CD4-positive, alpha-beta memory T cell (primary cell): Measurements from ENCODE around the gene RCOR2. TPM values are rescaled to one million over a fixed set of nuclear protein-coding genes. Genes with fewer than 3 reads are reported as not detected.

Source experiments
- CTCF ChIA-PET: fragments of 350-600 bp; sonication (Branson Sonifier 250); formaldehyde crosslinking; loops from one replicate; lab custom pipeline; 2021; ENCODE audit warnings: inconsistent platforms; ENCODE audit not compliant: partially characterized antibody; lab: Charles Lee
- POLR2A ChIA-PET: fragments of 350-600 bp; sonication (Branson Sonifier 250); formaldehyde crosslinking; loops from one replicate; lab custom pipeline; 2021; ENCODE audit not compliant: partially characterized antibody; lab: Charles Lee
- DNase-seq, 5 donors: peaks; one replicate each; pipeline versions ENCODE4 v3.0.0 to v3.0.0-alpha.2; 2020 to 2022; ENCODE audit warnings: mixed read lengths in 1 of 5
- H3K27ac ChIP-seq: one replicate; pipeline ENCODE4 v1.7.0; 2013; ENCODE audit warnings: low read depth, low read length
- H3K27me3 ChIP-seq: 2 replicates; pipeline ENCODE4 v1.7.0; 2013; ENCODE audit warnings: mild to moderate bottlenecking, low read length, moderate library complexity; ENCODE audit not compliant: insufficient read depth
- H3K36me3 ChIP-seq: 2 replicates; pipeline ENCODE4 v1.7.0; 2013; ENCODE audit warnings: mild to moderate bottlenecking, low read length, moderate library complexity; ENCODE audit not compliant: insufficient read depth
- H3K4me1 ChIP-seq: 2 replicates; pipeline ENCODE4 v1.7.0; 2013; ENCODE audit warnings: mild to moderate bottlenecking, low read length, moderate library complexity; ENCODE audit not compliant: insufficient read depth
- H3K4me3 ChIP-seq, 2 donors: one replicate each; pipeline ENCODE4 v1.7.0; 2013; ENCODE audit warnings: low read length in 2 of 2, mild to moderate bottlenecking in 1 of 2
- H3K9me3 ChIP-seq, 2 donors: one replicate each; pipeline ENCODE4 v1.7.0; 2013; ENCODE audit warnings: low read length in 2 of 2, control low read depth in 1 of 2; ENCODE audit not compliant: control insufficient read depth in 1 of 2
- H3K27ac Mint-ChIP-seq, 7 donors: one replicate each; pipeline ENCODE4 v1.8.0; 2020 to 2021; ENCODE audit warnings: mixed read lengths in 7 of 7, mild to moderate bottlenecking in 6 of 7, inconsistent platforms in 3 of 7, moderate library complexity in 3 of 7
- H3K27me3 Mint-ChIP-seq, 2 donors: one replicate each; pipeline ENCODE4 v1.8.0; 2020 to 2021; ENCODE audit warnings: mixed read lengths in 2 of 2
- H3K36me3 Mint-ChIP-seq, 2 donors: one replicate each; pipeline ENCODE4 v1.8.0; 2020 to 2021; ENCODE audit warnings: mixed read lengths in 2 of 2, inconsistent platforms in 1 of 2, mild to moderate bottlenecking in 1 of 2
- H3K4me1 Mint-ChIP-seq, 4 donors: one replicate each; pipeline ENCODE4 v1.8.0; 2020 to 2021; ENCODE audit warnings: mixed read lengths in 4 of 4, mild to moderate bottlenecking in 1 of 4
- H3K4me3 Mint-ChIP-seq, 8 donors: one replicate each; pipeline ENCODE4 v1.8.0; 2020 to 2021; ENCODE audit warnings: mixed read lengths in 8 of 8, mild to moderate bottlenecking in 7 of 8, moderate library complexity in 6 of 8, inconsistent platforms in 3 of 8
- H3K9me3 Mint-ChIP-seq, 8 donors: one replicate each; pipeline ENCODE4 v1.8.0; 2020 to 2021; ENCODE audit warnings: mixed read lengths in 8 of 8, mild to moderate bottlenecking in 5 of 8, inconsistent platforms in 3 of 8, moderate library complexity in 1 of 8
- intact Hi-C: fragments of 100-400 bp; cut with micrococcal nuclease; formaldehyde crosslinking; loops from one replicate; pipeline ENCODE4 v1.15.1; 2023
- polyA plus RNA-seq, 2 donors: library from polyadenylated mRNA; unstranded; fragments of 300-500 nt; fragmentation: Illumina TruSeq; gene quantifications; one replicate each; pipeline ENCODE4 v1.2.3, GENCODE V29; 2021
- total RNA-seq, 2 experiments: library from RNA; stranded (reverse); gene quantifications; one replicate each; pipeline ENCODE4 v1.2.3, GENCODE V29; 2021

RCOR2 gene
- total and polyA plus RNA-seq, 4 experiments from 2014 or later = not detected

DNA sequence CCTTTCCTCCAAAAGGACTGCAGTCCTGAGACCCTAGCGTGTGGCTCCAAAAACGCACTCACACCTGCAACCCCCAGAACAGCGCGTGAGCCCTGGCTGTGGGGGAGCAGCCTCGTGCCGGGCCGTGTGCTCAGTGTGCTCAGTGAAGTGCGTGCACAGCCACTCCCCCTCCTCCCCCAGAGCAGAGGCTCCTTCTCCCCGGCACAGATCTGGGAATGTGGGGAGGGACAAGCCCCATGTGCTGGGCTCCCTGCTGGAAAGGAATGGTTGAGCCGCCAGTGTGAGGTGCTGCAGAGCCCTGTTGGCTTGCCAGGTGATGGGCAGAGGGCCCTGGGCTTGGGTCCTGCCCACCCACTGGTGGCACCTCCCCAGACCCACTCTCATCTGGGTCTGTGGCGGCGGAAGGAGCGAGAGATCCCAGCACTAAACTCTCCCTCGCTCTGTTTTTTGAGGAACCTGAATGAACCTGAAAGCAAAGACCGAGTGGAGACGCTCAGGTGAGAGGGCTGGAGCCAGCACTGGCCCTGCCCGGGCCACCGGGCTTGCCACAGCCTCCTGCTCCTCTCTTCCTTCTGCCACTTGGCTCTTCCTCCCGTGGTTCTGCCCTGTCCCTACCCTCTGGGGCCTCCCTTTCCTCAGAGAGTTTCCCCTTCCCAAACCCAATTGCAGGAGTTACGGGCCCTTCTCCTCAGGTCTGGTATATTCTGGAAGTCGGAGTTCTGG, 9.0 kb downstream of the RCOR2 start:
- POLR2A ChIA-PET = interaction anchor here (1.6 to 2.2 kb wide), 2 partner anchors 16 to 70 kb away, joined by 4 to 25 read pairs; partner anchors contain the start of gene MARK2
- peaks cover 47% of the 10 kb centered on the region for H3K36me3 ChIP-seq
- H3K36me3 Mint-ChIP-seq = peaks cover 28 to 49% of the 10 kb centered on the region in 2 donors

DNA sequence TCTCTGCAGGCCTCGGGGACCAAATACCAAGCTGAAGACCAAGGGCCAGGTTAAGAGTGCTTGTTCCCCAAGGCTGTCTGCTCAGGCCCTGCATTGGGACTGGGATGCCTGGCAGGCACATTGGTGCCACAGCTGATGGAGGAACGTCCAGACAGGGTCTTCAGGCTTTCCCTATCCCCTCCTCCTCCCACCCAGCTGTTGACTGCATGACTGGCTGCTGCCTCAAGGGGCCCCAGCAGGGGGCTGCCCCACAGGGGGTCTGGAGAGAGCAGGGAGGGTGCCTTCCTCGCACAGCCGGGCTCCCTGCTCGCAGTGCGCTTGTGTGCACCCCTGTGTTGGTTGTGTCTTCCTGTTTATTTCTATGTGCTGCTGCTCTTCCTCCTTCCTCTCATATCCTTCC, 9.9 kb downstream of the RCOR2 start:
- H3K36me3 Mint-ChIP-seq = peaks cover 29 to 55% of the 10 kb centered on the region in 2 donors
- intact Hi-C loops = loop anchor here (5.0 kb wide), 1 partner anchor 40 kb away; no protein-coding TSS in a partner anchor

More for the DNA sequence above, 9.0 kb downstream of the RCOR2 start:
- Mint-ChIP-seq H3K27ac (no peak overlapping the region), H3K27me3 (no peaks in the 10 kb centered on the region), H3K4me3 (no peak overlapping the region), H3K9me3 (no peaks in the 10 kb centered on the region), H3K4me1 (peaks cover 0 to 4% (median 3%) of the 10 kb centered on the region in 4 donors)
- CTCF ChIA-PET = interaction anchor here (1.9 to 3.1 kb wide), 3 partner anchors 38 to 70 kb away, joined by 8 to 64 read pairs (median 14); partner anchors contain the start of gene MARK2
- no peaks in the 10 kb centered on the region for H3K9me3 ChIP-seq
- H3K4me3 ChIP-seq = no peak overlapping the region
- H3K4me1 ChIP-seq = no peaks in the 10 kb centered on the region
- H3K27ac ChIP-seq = no peak overlapping the region
- intact Hi-C loops = loop anchor here (5.0 kb wide), 1 partner anchor 39 kb away; no protein-coding TSS in a partner anchor
- DNase-seq = no peak
- H3K27me3 ChIP-seq = no peaks in the 10 kb centered on the region

DNA sequence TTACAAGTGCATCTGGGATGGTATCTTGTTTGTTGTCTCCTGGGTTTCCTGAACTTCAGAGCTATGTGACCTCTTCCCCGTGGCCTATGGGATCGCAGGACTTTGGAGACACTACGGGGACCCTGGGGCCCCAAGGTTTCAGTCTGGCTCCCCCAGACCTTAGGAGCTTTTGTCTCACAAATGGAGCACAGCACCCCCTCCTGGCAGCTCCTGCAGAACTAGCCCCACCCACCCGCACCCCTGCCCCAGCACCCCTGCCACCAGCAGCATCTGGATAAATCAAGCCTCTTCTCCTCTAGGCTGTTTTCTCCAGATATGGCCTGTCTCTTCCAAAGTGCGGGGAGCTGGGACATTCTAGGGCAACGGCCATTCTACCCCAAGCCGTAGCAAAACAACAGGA, 10.4 kb downstream of the RCOR2 start:
- peak overlapping the region in 4 of 7 donors; percentile 7 to 67 (median 38) for H3K27ac Mint-ChIP-seq
- POLR2A ChIA-PET = interaction anchor here (0.7 to 2.2 kb wide), 6 partner anchors 11 to 68 kb away, joined by 3 to 25 read pairs (median 4); partner anchors contain the start of genes MARK2 and RCOR2
- no peaks in the 10 kb centered on the region for H3K9me3 ChIP-seq

More for the DNA sequence above, 9.9 kb downstream of the RCOR2 start:
- H3K36me3 ChIP-seq = peaks cover 56% of the 10 kb centered on the region
- POLR2A ChIA-PET = interaction anchor here (0.7 to 2.2 kb wide), 6 partner anchors 10 to 69 kb away, joined by 3 to 25 read pairs (median 4); partner anchors contain the start of genes MARK2 and RCOR2
- no peaks in the 10 kb centered on the region for H3K9me3 ChIP-seq
- H3K4me1 Mint-ChIP-seq = peaks cover 0 to 4% (median 2%) of the 10 kb centered on the region in 4 donors
- H3K27ac ChIP-seq = no peak overlapping the region
- CTCF ChIA-PET = interaction anchor here (1.0 to 3.1 kb wide), 9 partner anchors 10 to 73 kb away, joined by 3 to 64 read pairs (median 7); partner anchors contain the start of gene MARK2
- no peaks in the 10 kb centered on the region for H3K4me1 ChIP-seq
- H3K4me3 ChIP-seq = no peak overlapping the region
- H3K27me3 ChIP-seq = no peaks in the 10 kb centered on the region
- DNase-seq = no peak
- H3K4me3 Mint-ChIP-seq = no peak overlapping the region
- H3K27ac Mint-ChIP-seq = peak overlapping the region in 1 of 7 donors; percentile 83
- no peaks in the 10 kb centered on the region for H3K27me3 Mint-ChIP-seq
- H3K9me3 Mint-ChIP-seq = no peaks in the 10 kb centered on the region

DNA sequence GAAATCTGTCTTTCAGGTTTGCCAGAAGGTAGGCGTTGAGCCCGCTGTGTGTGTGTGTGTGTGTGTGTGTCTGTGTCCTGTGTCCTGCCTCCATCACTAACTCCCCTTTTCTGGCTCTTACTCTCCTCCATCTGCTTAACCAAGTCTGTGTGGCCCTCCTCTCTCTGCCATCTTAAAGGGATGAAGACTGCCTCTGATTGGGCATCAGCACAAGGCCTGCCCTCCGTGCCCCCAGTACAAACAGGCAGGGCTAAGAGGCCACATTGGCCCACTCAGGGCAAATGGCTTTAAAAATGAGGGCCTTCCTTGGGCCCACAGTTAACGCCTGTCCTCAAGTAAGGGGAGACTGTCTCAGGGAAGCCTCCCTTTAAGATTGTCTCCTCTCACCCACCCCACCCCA, 10.9 kb downstream of the RCOR2 start:
- Histone ChIP-seq H3K27me3 (no peaks in the 10 kb centered on the region), H3K9me3 (no peaks in the 10 kb centered on the region), H3K27ac (no peak overlapping the region), H3K4me1 (no peaks in the 10 kb centered on the region), H3K4me3 (no peak overlapping the region), H3K36me3 (peaks cover 64% of the 10 kb centered on the region)
- intact Hi-C loops = loop anchor here (1.0 to 5.0 kb wide), 2 partner anchors 41 to 69 kb away; no protein-coding TSS in a partner anchor
- H3K9me3 Mint-ChIP-seq = no peaks in the 10 kb centered on the region
- CTCF ChIA-PET = interaction anchor here (0.7 to 3.1 kb wide), 9 partner anchors 9 to 72 kb away, joined by 3 to 64 read pairs (median 7); partner anchors contain the start of gene MARK2
- H3K36me3 Mint-ChIP-seq = peaks cover 39 to 63% of the 10 kb centered on the region in 2 donors
- POLR2A ChIA-PET = interaction anchor here (1.3 to 2.2 kb wide), 4 partner anchors 11 to 68 kb away, joined by 4 to 25 read pairs (median 5); partner anchors contain the start of genes MARK2 and RCOR2
- DNase-seq = no peak
- H3K27ac Mint-ChIP-seq = peak overlapping the region in 1 of 7 donors; percentile 24
- no peaks in the 10 kb centered on the region for H3K27me3 Mint-ChIP-seq
- peaks cover 0 to 7% (median 4%) of the 10 kb centered on the region in 4 donors for H3K4me1 Mint-ChIP-seq
- no peak overlapping the region for H3K4me3 Mint-ChIP-seq

More for the DNA sequence above, 10.4 kb downstream of the RCOR2 start:
- Histone ChIP-seq H3K36me3 (peaks cover 61% of the 10 kb centered on the region), H3K27me3 (no peaks in the 10 kb centered on the region), H3K4me1 (no peaks in the 10 kb centered on the region), H3K4me3 (no peak overlapping the region), H3K27ac (no peak overlapping the region)
- no peaks in the 10 kb centered on the region for H3K9me3 Mint-ChIP-seq
- H3K36me3 Mint-ChIP-seq = peaks cover 34 to 60% of the 10 kb centered on the region in 2 donors
- CTCF ChIA-PET = interaction anchor here (0.7 to 3.1 kb wide), 10 partner anchors 9 to 73 kb away, joined by 3 to 64 read pairs (median 6); partner anchors contain the start of gene MARK2
- H3K27me3 Mint-ChIP-seq = no peaks in the 10 kb centered on the region
- DNase-seq = peak; percentile 45 to 52 (median 49)
- H3K4me3 Mint-ChIP-seq = no peak overlapping the region
- H3K4me1 Mint-ChIP-seq = peaks cover 0 to 4% (median 3%) of the 10 kb centered on the region in 4 donors
- intact Hi-C loops = loop anchor here (1.0 to 5.0 kb wide), 2 partner anchors 41 to 69 kb away; no protein-coding TSS in a partner anchor

DNA sequence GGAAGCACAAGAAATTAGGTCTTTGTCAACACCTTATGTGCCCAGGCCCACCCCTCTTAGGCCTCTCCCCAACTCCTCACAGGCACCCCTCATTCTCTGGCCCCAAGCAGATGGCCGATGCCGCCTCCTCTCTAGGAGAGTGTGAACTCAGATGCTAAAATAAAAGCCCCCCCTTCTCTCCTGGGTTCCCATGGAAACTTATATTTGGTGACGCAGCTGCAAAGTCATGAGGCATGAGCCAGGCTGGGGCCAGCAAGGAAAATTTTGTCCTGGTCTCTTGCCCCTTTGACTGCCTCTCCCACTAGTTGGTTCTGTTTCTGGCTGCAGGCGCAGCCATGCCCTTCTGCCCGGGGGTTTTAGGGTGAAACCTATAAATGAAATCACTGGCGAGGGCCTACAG, 11.8 kb downstream of the RCOR2 start:
- Mint-ChIP-seq H3K36me3 (peaks cover 48 to 68% of the 10 kb centered on the region in 2 donors), H3K27me3 (no peaks in the 10 kb centered on the region), H3K4me3 (no peak overlapping the region), H3K27ac (peak overlapping the region in 1 of 7 donors; percentile 25), H3K9me3 (no peaks in the 10 kb centered on the region), H3K4me1 (peaks cover 0 to 8% (median 4%) of the 10 kb centered on the region in 4 donors)
- ChIA-PET POLR2A (interaction anchor here (1.0 kb wide), 1 partner anchor 69 kb away, joined by 3 read pairs; the partner anchor contains the start of gene COX8A), CTCF (interaction anchor here (1.3 to 3.1 kb wide), 3 partner anchors 8 to 68 kb away, joined by 3 to 64 read pairs (median 8); partner anchors contain the start of gene MARK2)
- Histone ChIP-seq H3K27ac (no peak overlapping the region), H3K9me3 (no peaks in the 10 kb centered on the region), H3K27me3 (no peaks in the 10 kb centered on the region), H3K36me3 (peaks cover 73% of the 10 kb centered on the region), H3K4me3 (no peak overlapping the region), H3K4me1 (no peaks in the 10 kb centered on the region)
- DNase-seq = no peak
- intact Hi-C loops = loop anchor here (5.0 kb wide), 1 partner anchor 42 kb away; no protein-coding TSS in a partner anchor

DNA sequence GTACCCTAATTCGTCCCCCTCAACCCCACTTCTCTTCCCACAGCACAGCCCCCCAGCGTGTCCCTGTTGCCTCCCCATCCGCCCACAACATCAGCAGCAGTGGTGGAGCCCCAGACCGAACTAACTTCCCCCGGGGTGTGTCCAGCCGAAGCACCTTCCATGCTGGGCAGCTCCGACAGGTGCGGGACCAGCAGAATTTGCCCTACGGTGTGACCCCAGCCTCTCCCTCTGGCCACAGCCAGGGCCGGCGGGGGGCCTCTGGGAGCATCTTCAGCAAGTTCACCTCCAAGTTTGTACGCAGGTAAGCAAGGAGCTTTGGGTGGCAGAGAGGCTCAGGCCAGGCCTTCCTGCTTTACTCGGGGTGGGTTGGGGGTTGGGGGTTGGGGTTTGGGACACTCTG, 12.2 kb downstream of the RCOR2 start:
- H3K36me3 Mint-ChIP-seq = peaks cover 50 to 69% of the 10 kb centered on the region in 2 donors
- POLR2A ChIA-PET = interaction anchor here (1.0 kb wide), 1 partner anchor 69 kb away, joined by 3 read pairs; the partner anchor contains the start of gene COX8A
- no peaks in the 10 kb centered on the region for H3K27me3 Mint-ChIP-seq
- H3K4me3 Mint-ChIP-seq = no peak overlapping the region
- no peaks in the 10 kb centered on the region for H3K9me3 ChIP-seq
- peaks cover 0 to 8% (median 4%) of the 10 kb centered on the region in 4 donors for H3K4me1 Mint-ChIP-seq
- H3K27ac ChIP-seq = no peak overlapping the region
- H3K4me1 ChIP-seq = no peaks in the 10 kb centered on the region
- no peak for DNase-seq
- H3K27ac Mint-ChIP-seq = peak overlapping the region in 2 of 7 donors; percentile 25 to 72
- peaks cover 78% of the 10 kb centered on the region for H3K36me3 ChIP-seq
- H3K27me3 ChIP-seq = no peaks in the 10 kb centered on the region
- intact Hi-C loops = loop anchor here (5.0 kb wide), 1 partner anchor 43 kb away; no protein-coding TSS in a partner anchor
- no peak overlapping the region for H3K4me3 ChIP-seq
- H3K9me3 Mint-ChIP-seq = no peaks in the 10 kb centered on the region
- CTCF ChIA-PET = interaction anchor here (1.3 to 3.1 kb wide), 2 partner anchors 16 to 67 kb away, joined by 3 to 64 read pairs; partner anchors contain the start of gene MARK2
